ENCODE results near the gene RAB26. TPM values are rescaled to one million over a fixed set of nuclear protein-coding genes. Genes with fewer than 3 reads are reported as not detected.

The RAB26 gene
- total RNA-seq, 1 donor from 2014 or later = 0.83 TPM

DNA sequence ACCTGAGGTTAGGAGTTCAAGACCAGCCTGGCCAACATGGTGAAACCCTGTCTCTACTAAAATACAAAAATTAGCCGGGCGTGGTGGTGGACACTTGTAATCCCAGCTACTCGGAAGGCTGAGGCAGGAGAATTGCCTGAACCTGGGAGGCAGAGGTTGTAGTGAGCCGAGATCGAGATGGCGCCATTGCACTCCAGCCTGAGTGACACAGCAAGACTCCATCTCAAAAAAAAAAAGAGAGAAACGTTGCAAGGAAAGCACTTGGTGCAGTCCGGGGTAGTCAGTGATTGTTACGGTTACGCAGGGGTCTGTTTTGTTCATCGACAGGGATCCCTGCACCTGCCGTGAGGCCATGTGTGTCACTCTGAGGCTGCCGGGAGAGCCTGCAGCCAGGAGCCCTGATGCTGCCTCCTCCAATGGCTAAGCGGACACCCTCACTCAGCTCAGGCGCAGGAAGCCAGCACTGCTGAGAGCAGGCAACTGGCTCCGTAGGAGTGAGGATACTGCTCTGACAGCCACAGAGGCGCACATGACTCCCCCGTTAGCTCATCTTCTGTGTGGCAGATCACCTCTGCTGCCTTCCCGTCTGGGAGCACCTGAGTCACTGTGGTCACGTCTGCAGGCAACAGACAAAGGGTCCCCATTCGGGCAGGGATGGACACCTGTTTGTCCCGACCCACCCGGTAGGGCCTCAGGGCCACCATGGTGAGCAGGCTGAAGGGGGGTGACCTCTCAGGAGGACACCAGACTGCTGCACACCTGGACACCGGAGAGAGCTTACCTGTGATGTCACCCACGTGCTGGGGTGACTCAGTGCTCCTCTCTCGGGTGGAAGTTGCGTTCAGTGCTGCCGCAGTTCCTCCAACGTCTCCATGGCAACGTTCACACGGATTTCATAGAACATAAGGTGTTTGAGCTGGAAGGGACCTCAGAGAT, 5.2 kb upstream of the RAB26 start:
- no peak for DNase-seq (ENCODE audit: low spot score)

DNA sequence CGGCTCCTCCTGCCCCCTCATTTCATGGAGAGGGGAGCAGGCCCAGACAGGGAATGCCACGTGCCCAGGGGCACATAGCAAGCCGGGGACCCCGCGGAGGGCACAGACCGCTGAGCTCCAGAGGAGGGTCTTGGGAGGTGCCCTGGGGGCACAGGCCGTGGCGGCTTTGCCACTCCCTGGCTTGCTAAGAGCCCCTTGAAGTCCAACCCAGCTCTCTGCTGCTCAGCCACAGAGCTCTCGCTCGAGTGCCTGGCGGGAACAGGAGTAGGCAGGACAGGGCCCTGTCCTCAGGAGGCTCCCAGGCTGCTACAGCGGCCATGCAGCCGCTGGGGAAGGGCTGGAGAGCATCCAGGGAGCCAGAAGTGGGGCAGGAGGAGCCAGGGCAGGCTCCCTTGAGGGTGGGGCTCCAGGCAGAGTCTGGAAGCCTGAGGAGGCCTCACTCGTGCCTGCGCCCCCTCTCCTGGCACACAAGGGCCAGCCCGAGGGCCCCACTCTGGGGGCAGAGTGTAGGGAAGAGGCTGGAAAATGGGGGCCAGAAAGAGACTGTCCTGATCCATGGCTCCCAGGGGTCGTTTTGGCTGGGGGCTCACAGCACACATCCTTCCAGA, 4.4 kb upstream of the RAB26 start:
- DNase-seq (ENCODE audit: low spot score) = no peak

DNA sequence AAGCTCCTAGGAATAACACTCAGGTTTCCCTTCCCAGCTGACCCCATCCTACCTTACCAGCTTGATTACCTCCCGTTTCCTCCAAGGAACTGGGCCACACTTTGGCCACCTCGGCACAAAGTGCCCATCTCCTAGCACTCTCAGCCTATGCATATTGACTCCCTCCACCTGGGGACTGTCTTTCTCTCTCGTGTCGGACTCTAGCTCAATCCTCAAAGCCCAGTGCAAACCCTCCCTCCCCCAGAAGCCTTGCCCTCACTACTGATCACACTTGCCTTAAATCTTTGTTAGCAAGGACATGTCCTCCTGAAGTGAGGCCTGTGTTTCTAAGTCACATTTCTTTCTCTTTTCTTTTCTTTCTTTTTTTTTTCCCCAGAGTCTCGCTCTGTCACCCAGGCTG, 2.6 kb upstream of the RAB26 start:
- no peak for DNase-seq (ENCODE audit: low spot score)

DNA sequence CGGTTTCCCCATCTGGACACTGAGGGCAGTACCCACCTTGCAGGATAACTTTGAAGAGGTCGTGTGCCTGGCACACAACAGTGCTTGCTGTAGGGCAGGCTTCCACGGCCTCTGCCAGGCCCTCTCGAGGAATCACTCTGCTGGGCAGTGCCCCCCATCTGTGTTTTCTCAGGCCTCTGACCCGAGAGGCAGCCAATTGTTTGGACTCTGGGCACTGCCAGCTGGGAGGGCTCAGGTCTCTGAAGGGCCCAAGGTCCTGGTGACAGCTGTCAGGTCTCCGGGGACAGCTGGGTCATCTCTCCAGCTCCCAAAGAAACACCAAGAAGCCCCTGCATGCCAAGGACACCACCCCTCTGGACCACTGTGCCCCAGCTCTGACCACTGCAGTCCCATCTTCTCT, 1.0 kb upstream of the RAB26 start:
- no peak for DNase-seq (ENCODE audit: low spot score)

DNA sequence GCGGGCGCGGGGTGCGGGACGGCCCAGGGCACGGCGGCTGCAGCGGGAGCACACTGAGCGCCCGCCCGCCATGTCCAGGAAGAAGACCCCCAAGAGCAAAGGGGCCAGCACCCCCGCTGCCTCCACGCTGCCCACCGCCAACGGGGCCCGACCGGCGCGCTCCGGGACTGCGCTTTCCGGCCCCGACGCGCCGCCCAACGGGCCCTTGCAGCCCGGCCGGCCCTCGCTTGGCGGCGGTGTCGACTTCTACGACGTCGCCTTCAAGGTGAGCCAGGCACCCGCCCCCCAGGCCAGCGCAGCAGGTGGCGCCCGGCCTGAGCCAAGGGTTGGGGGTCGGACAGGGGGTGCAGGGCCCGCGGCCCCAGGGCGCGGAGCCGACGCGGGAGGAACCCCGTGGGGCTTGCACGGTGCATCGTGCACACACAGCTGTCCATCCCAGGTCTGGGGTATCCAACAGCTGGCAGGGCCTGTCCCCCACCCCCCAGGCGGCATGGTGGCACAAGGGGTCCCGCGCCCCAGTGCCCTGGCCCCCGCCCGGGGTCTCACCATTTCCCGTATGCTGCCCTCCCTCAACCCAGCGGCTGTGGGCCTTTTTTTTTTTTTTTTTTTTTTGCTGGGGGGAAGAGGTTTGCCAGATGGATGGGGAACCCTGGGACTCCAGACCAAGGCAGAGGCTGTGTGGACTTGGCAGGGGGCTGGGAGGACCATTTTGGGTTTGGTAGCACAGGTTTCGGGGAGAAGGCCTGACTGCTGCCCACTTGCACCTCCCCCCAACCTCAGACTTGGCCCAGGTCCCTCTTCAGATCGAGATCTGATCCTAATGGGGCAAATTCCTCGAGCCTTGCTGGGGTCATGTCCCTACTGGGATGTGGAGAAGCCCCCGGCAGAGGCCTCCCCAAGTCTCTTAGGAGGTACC, 547 bp downstream of the RAB26 start:
- DNase-seq (ENCODE audit: low spot score) = no peak

DNA sequence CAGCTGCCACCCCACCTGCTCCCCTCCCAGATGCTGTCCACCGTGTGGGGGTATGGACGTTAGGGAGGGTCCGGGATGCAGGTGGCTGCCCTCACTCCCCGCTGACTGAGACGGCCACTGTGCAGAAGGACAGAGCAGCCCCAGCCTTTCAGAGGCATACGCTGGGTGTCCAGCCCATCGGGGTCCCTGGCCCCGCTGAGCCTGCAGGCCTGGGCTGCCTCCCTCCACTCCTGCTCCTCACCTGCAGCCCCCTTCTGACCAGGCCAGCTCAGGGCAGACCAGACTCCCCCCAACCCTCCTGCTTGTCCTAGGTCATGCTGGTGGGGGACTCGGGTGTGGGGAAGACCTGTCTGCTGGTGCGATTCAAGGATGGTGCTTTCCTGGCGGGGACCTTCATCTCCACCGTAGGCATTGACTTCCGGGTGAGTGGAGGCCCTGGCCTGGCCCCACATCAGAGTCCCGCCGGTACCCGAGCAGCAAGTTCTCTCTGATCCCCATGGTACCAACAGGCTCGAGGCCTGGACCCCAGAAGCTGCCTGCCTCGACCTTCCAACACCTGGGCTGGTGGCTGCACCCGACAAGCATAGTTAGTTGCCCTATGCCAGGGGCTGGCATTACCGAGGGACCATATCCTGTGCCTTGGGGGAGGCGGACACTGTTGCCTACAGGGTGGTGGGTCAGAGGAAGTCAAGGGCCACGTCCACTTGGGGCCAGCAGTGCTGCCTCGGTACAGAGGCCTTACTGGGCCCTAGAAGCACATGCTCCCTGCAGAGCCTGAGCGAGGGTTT, 1.4 kb downstream of the RAB26 start:
- DNase-seq (ENCODE audit: low spot score) = no peak

DNA sequence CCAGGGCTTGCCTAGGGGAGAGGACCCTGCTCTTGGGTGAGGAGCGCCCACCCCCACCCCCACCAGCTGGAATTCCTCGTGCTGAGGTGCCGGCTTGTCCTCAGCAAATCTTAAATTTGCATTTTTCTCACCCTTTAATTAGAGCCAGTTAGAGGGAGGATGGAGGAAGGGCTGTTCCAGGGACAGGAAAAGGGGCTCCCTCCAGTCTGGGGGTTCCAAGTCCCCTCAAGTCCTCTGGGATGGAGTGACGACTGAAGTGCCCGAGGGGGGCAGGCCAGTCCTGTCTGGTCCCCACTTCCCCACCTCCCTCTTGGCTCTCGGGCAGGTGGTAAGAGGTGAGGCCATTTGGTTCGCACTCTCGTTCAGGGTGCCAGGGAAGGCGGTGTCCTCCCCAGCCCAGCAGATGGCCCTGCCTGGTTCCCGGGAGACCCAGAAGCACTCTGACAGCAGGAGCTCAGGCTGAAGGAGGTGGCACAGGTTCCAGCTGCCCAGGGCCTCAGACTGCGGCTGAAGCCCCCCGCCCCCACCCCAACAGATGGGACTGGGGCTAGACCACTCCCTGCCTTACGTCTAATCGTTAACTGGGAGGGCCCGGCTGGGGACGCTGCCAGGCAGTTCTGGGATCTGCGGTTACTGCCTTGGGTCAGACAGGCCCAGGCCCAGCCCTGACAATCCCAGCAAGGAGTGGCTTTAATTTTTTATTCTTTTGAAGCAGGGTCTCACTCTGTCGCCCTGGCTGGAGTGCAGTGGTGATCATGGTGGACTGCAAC, 2.2 kb downstream of the RAB26 start:
- no peak for DNase-seq (ENCODE audit: low spot score)

DNA sequence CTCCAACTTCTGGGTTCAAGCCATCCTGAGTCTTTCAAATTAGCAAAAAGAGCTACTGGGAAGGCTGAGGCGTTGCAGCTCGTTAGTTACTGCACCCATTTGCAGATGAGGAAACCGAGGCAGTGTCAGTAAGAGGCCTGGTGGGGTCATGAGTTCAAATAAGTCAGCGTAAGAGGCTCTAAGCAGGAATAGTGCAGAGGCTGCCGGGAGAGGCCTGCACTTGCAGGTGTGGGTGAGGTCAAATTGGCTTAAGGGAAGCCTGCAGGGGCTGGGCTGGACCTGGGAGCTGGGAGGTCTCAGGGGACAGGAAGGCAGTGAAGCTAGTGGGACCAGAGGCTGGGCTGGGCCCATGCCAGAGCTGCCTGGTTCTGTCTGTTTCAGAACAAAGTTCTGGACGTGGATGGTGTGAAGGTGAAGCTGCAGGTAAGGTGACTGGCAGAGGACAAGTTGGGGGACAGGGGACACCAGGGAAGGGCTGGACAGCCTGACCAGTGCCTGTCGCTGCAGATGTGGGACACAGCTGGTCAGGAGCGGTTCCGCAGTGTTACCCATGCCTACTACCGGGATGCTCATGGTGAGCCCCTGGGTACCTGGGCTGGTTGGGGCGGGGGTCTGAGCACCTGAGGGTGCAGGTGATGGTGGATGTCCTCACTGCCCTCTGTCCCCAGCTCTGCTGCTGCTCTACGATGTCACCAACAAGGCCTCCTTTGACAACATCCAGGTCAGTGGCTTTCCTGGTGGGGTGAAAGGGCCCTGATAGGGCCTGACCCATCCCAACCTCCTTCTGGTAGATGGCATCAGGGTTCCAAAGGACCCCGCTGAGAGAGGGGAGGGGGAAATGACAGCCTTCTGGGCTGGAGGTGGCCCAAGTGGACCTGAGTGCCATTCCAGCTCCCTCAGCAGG, 3.0 kb downstream of the RAB26 start:
- no peak for DNase-seq (ENCODE audit: low spot score)

DNA sequence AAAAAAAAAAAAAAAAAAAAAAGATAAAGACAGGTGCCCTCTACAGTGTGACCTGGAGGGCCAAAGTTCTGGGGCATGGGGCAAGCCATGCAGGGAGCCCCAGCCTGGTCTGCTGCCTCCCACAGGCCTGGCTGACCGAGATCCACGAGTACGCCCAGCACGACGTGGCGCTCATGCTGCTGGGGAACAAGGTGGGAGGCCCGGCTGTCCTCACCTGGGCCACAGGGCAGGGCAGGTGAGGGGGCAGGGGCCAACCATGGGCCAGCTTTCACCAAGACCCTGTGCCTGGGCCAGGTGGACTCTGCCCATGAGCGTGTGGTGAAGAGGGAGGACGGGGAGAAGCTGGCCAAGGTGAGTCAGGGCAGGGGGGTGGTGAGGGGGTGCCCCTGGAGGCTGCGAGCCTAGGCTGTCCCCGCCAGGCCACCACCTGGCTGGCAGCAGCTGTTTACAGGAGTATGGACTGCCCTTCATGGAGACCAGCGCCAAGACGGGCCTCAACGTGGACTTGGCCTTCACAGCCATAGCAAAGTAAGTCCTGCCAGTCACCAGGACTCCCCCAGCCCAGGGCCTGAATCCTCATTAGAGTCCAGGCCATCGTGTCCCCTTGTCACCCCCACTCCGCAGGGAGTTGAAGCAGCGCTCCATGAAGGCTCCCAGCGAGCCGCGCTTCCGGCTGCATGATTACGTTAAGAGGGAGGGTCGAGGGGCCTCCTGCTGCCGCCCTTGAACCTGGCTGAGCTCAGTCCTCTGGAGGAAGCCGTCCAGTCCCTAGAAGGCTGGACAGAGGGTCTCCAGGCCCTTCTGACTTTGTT, 4.5 kb downstream of the RAB26 start:
- no peak for DNase-seq (ENCODE audit: low spot score)

DNA sequence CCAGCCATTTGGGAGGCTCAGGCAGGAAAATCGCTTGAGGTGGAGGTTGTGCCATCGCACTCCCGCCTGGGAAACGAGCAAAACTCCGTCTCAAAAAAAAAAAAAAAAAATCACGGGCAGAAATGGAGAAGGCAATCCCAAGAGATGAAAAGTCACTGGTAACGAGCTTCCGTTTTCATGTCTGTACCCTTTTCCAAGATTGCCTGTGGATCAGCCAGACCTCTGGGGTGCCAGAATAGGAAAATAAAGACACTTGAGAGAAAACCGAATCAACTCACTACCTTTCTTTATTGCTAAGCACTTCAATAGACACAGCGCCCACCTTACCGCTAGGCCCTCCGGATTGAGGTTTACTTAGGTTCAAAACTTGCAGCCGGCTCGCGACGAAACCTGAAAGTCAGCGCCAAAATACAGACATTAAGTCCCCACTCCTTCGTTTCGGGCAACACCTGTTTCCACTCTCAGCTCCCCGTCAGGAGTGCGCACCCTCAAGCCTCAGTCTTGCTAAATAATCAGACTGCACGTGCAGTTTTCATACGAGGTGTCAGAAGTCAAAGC, 6.2 kb downstream of the RAB26 start:
- DNase-seq (ENCODE audit: low spot score) = no peak

DNA sequence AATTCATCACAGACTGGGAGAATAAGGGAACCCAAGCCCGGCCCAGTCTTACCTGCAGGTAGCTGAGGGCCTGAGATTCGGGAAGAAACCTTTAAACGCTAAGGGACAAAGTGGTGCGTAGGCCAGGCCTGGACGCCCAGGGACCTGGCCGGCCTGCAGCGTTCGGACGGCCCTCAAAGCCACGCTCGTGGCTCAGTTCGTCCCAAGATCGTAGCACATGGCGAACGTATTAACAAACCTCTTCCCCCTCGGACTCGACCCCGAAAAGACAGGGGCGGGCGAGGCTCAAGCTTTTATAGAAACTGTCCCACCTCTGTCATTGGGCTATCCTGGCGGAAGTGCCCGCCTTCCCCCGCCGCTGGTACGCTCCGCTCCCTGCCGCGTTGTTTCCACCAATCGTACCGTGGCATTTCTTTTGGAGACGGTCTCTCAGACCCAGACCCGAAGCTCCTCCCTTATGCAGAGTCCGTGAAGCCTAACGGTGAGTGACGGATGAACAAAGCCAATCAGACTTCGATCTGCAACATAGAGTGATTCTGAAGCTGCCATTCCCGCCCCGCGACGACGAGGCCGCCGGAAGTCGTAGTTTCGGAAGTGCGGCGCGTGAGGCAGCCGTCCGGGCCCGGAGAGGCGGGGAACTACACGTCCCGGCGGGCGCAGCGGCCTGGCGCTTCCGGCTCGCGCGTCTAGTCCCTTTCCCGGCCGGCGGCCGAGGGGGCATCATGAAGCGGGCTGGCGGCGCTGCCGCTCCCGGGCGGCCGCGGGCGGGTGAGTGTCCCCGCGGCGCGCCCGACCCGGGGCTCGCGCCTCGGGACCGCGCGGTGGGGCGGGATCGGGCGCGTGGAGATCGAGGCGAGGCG, 6.9 kb downstream of the RAB26 start, which contains the start of gene TRAF7:
Gene TRAF7, plus strand, starts transcription at position 692 of the 860 bp plus-strand sequence. CDS start 8,139 bp downstream, outside the sequence.
- DNase-seq (ENCODE audit: low spot score) = peak; percentile 100

DNA sequence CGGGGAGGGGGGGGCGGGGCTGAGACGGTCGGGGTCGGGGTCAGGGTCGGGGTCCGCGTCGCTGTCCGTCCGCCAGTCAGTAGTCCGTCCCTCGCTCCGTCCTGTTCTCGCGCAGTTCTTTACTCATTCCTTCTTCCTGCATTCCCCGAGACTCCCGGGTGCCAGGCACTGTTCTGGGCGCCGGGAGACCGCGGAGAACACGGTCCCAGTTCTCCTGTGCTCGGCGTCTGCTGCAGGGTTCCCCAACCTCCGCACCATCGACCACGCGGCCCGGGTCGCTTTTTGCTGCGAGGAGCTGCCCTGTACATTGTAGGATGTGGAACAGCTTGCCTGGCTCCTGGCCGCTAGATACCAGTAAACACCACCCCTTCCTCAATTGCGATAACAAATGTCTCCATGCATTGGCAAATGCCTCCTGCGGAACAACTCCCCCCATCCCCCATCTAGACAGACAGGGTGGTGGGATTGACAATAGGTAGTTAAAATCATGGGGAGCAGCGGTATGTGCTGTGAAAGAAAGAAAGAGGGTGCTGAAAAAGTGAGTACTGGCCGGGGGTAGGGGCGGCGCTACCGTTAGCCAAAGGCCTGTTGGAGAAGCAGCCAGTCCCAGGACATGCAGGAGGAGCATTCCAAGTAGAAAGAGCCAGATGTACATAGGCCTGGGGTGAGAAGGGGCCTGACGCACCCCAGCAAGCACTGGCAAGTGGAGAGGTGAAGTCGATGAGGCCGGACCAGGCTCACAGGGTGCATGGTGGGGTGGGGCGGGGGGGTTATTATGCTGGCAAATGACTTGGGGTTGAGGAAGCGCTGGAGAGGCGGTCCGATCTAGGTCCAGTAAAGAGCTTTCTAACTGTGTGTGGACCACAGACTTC, 7.8 kb downstream of the RAB26 start:
- DNase-seq (ENCODE audit: low spot score) = no peak

DNA sequence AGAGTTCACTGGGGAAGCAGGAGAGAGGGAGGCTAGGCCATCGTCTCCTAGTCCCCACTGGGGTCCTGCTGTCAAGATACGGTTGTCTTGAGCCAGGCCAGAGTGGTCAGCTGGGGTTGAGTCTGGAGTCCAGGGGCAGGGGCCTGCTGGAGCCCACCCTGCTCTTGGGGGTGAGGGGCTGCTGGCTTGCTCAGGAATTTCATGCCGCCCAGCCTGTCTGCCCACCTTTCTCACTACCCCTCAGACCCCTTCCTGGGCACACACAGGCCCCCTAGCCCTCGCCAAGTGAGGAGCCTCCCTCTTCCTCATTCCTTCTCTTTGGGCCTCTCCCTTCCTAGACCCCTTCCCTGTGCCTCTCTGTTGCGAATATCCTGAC, 8.4 kb downstream of the RAB26 start:
- DNase-seq (ENCODE audit: low spot score) = no peak

DNA sequence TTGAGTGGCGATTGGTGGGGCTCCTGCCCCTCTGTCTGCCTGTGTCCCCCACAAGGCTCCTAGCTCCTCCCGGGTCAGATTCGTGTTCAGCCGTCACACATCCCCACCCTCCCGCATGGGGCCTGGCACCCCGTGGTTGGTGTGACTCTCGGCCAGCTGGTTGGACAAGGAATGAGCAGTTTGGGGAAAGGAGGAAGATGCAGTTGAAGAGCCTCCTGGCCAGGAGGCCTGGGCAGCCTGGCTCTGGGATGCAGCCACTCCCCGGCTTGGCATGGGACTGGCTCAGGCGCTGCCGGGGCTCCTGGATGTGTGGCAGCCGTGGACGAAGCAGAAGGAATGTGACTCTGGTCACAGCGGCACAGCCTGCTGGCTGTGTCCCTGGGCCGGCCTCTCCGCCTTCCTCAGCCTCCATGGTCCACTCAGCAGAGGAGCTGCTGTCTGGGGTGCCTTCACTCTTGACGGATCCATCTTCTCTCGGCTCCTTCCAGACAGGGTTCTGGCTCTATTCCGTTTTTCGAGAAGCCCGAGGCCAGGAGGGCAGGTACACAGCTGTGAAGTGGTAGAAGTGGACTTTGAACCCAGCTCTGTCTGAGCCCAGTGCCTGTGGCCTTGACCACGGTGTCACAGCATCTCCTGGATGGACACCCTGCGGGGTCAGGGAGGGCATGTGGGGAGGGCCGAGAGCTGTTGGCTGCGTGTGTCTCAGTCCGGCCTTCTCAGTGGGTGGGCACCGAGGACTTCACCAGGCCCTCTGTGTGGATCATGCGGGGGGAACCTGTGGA, 9.2 kb downstream of the RAB26 start:
- no peak for DNase-seq (ENCODE audit: low spot score)

DNA sequence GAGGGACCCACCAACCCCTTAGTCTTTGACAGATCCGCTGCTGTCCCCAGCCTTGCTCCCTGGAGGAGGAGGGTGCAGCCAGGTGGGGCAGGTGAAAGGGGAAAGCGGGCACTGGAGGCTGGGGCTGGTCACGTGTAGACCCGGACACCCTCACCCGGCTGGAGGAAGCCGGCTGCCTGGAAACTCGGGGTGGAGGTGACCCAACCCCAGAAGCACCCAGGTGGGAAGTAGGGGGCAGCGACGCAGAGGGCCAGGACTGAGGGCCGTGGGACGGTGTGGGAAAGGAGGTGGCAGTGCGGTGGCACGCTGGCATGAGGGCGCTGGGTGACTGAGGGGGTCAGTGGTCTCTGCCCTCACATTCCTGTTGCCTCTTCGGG, 9.8 kb downstream of the RAB26 start:
- no peak for DNase-seq (ENCODE audit: low spot score)
